ENCODE data around the gene FAM131C.

The FAM131C gene

DNA sequence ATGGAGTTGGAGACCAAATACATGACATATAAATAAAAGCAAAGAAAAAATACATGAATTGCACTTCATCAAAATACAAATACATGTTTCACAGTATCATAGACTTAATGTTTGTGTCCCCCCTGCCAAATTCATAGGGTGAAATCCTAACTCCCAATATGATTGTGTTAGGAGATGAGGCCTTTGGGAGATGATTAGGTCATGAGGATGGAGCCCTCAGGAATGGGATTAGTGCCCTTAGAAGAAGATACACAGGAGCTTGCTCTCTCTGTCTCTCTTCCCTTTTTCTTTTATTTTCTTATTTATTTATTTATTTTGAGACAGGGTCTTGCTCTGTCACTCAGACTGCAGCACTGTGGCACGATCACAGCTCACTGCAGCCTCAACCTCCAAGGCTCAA is 26.0 kb upstream of the FAM131C start:
- DNase-seq, result no peak

DNA sequence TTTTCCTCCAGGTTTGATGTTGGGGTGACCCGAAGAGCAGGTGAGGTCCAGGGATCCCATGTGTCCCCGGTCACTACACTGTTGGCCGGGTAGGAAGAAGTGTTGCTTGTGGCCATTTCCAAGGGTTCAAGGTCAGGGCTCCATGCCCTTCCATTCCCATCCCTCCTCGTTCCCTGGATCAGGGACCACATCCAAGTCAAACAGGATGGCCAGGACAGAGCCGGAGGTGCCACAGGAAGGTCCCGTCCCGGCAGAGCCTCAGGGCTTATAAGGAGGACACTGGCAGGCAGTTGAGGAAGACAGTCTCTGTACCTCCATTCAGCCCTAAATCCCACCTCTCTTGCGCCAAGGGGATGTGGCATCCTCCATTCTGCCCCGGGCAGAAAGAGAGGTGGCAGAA is 22.0 kb upstream of the FAM131C start:
- no peak for DNase-seq

DNA sequence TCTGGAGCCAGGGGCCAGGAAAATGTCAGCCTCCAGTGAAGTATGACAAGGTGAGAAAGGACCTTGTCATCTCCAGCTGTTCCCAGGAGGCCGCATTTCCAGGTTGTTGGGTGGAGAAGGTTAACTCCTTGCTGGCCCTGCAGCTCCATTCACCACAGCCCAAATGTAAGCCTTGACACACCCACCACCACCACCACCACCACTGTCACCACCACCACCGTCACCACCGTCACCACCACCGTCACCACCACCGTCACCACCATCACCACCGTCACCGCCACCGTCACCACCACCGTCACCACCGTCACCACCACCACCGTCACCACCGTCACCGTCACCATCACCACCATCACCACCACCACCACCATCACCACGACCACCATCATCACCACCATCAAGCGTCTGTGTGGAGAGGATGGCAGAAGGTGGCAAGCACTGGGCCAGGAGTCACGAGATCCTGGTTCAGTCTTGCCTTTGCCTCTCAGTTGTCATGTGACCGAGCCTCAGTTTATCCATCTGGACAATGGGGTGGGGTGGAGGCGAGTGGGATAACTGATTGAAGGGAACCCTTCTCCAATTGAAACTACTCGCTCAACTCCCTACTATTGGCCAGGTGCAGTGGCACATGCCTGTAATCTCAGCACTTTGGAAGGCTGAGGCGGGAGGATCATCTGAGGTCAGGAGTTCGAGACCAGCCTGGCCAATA is 21.2 kb upstream of the FAM131C start:
- no peak for DNase-seq

DNA sequence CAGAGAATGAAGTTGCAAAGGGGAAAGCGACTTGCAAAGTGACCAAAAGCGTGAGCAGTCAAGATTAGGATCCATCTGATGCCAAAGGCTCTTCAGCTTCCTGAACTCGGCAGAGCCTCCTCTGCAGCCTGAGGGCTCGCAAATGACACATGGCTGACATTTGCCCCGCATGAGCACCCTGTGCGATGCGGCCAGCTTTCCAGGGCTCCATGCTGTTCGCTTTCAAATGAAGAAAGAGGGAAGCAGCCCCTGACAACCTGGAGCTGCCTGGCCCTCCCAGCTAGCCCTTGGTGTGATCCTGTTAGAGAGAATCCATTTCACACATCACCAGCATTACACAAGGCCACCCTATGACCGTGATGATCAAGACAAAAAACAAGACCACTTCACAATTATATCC is 20.2 kb upstream of the FAM131C start:
- no peak for DNase-seq

DNA sequence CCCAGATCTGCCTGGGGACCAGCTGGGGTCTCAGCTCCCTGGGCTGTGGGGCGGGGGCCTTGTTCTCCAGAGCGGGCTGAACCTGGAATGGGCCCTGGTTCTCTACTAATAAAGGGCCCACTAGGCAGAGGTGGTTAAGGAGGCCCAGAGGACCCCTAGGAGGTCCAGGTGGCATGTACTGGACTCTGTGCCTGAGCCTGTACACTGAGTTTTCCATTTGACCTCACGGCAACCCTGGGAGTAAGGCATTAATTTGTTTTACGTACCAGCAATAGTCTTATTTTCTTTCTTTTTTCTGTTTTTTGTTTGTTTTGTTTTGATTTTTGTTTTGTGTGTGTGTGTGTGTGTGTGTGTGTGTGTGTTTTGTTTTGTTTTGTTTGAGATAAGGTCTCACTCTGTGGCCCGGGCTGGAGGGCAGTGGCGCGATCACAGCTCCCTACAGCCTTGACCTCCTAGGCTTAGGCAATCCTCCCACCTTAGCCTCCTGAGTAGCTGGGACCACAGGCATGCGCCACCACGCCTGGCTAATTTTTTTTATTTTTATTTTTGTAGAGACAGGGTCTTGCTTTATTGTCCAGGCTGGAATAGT is 19.6 kb upstream of the FAM131C start:
- no peak for DNase-seq

DNA sequence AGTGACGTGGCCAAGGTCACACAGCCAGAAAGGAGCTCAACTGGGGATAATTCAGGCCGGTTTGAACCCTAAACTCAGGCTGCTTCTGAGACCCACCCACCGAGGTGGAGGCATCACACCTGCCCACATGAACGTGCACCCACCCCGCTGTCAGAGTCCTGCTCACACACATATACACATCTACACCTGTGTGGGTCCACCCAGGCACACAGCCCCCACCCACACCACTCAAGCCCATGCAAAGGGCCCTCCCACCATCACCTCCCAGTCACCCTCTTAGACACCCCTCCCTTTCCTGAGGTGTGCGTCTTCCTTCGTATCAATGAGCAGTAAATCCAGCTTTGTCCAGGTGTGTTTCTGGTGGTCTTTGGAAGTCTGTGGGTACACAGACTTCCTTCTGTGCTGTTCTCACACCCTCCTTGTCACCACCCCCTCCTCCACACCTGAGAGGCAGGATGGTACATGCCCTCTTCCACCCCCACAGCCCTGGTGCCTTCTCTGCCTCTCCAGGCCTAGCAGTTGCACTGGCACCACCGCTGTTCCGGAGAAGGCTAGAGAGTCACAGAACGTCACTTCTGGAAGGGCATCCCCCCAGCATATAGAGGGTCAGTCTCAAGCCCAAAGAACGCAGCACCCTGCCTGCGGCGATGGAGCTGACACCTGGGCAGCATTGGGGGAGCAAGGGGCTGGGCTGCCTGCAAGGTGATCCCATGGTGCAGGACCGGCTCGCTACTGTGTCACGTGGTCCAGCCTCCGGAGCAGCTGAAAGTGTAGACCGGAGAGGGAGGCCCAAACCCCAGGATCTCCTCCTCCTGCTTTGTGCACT is 18.9 kb upstream of the FAM131C start:
- DNase-seq, result no peak

DNA sequence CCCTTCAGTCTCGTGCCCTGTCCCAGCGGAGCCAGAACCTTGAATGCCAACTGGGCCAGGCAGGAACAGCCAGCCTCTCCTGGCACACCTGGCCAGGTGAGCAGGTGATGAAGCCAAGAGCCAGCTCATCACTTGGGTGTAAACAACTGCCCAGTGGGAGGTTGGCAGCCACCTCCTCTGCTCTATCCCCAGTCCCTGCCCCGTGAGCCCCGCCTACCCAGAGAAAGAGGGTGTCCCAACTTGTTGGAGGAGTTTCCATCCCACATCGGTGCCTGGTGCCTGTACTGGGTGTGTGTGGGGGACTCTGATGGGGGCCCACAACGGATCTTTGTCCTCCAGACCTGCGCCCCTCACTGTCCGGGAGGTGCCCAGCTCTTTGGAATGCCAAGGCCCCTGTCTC is 17.8 kb upstream of the FAM131C start:
- DNase-seq, result no peak

DNA sequence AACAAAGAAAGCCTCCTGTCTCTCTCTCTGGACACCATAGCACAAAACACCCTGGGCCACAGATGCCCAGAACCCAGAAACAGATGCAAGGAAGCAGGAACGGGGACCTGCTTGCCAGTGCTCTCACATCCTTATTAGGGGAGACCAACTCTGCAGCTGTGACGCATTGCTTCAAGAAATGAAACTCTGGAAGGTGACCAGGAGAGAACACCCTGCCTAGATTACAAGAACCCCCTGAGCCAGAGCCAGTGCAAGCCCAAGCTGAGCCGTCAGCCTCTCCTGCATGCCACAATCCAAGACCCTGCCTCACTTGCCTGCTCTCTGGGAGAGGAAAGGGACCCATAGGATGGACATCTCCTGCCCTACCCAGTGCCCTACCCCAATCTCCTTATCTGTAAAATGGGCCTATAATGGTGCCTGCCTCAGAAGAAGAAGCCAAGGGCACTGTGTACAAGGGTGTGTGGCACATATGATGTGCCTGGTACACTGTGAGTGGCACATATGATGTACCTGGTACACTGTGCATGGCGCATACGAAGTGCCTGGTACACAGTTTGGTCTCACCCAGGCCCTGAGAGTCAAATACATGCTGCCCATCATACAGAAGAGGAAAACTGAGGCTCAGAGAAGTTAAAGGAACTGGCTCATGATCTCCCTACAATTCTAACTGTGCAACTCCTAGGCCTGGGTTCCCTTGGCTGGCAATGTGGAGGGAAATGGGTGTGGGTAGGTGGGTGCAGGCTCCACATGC is 16.8 kb upstream of the FAM131C start:
- DNase-seq, result no peak

DNA sequence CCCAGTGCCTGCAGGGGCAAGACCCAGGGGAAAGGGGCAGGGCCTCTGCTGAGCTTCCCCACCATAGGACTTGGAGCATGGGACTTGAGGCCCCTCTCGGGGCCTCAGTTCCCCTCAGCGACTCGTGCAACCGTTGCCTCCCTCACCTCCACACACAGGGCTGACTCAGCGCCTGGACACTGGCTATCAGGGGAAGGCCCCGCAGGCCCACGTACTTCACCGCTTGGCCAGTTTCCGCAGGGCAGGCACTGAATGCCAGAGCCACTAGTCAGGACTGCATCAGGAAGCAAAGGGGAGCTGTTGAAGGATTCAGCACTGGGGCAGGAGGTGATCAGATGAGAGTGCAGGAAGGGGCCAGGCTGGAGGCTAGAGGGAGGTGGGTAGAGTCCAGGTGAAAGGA is 15.5 kb upstream of the FAM131C start:
- DNase-seq, result no peak

DNA sequence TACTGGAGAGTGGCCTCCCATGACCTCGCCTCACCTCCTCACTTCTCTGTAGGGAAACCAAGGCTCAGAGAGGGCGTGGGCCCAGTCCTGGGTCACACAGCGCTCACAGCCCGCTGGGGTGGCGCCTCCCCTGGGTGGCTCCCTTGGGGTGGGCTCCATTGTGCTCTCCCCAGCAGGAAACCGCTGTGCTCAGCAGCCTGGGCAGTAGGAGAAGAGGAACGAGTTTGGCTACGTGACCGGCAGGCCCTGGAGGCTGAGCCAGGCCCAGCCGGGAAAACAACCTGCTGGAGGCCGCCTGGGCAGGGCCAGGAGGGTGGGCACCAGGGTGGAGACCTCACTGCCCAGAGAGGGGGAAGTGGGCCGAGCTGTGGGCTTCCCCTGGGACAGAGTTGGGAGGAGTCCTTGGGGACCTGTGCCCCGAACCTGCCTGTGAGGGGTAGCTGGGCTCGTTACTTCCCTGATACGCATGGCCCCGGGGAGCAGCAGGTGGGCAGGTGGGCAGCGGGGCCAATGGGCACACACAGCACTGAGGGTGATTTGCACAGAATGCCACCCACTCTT is 15.0 kb upstream of the FAM131C start:
- DNase-seq, result no peak

DNA sequence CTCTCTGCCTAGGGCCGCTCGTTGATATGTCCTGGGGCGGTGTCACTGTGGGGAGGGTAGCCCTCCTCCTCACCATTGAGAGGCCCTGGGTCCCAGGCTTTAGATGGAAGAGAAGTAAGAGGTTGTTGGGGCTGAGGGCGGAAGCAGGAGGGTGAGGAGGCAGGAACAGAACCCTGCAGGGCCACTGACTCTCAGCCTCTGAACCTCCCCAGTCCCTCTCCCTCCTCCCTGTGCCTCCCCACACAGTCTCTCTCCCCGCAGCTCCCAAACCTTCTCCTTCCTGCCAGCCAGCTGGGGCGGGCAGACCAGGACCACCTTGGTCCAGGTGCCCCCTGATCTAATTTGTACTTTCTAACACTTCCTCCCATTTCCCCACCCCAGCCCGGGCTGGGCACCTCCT is 14.3 kb upstream of the FAM131C start:
- no peak for DNase-seq

DNA sequence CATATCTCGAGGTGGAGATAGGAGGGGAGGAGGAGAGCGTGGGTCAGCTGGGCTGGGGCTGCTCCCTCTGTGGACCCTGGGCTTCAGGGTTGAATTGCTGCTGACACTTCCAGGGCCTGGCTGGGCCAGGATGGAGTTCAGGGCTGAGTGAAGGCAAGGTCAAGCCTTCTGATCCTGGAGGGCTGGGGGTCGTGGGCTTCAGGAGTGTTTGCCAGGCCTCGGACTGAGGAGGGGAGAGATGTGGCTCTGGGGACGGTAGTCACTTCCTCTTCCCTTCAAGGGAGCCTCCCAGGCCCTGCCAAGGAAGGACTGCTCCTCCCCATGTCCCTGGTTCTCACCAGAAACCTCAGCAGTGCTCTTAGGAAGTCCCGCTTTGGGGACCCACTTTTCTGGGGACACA is 12.1 kb upstream of the FAM131C start:
- DNase-seq, result peak; percentile 8 to 19

DNA sequence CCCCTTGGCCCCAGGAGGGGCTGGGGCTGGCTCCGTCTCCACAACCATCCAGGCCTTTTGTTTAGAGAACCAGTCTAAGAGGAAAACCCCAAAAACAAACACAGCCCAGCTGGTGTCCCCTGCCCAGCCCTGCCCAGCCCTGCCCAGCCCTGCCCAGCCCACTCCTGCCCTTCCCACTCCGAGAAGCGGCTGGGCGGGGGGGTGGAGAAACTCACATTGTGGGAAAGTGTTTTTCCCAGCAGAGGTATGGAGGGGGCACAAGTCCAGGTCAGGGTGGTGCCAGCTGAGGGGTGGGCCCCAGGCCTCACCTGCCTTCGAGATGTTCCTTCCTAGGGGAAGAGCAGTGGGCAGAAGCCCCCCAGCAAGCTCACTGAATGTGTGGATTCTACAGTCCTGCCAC is 10.0 kb upstream of the FAM131C start:
- DNase-seq, result no peak

DNA sequence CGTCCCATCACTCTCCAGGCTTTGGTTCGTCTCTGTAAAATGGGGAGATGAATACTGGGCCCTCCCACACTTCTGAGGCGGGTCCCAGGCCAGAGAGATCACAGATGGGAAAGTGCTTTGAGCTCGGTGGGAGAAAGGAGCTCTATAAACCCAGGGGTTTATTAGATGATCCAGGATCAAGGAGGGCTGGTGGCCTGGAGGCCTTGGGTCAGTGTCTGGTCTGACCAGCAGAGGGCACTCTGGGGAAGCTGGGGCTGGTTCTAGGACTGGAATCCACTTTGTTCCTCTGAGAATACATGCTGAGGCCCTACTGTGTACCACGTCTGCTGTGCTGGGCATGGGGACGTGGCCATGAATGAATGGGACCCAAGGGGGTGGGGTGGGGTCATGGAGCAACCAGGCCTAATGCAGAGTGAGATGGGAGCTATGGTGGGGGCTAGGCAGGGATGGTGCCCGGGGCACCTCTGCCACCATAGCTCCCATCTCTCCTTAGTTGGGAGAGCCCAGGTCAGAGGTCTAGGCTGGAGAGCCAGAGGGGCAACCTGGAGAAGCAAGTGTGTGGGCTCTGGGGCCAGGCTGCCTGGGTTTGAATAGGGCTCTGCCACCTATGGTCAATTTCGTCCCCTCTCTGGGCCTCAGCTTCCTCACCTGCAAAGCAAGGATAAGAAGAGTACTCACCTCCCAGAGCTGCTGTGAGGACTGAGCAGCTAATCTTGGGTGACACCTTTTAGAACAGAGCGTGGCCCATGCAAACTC is 9.0 kb upstream of the FAM131C start:
- DNase-seq, result peak; percentile 72

DNA sequence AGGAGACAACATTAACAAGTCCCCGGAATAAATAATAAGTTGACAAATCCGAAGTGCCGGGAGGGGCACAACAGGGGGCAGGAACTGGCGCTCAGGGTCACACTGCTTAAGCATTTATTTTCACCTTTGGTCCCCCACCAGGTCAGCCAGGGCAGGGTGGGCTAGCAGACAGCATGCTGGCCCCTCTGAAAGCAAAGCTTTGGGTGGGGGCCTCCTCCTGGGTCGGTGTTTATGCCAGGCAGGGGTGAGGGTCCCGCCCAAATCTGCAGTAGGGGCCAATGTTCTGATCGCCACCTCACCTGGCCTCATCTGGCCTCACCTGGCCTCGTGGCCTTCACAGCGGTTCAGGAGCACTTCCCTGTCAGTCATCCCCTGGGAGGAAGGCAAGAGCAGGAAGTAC is 8.2 kb upstream of the FAM131C start:
- DNase-seq, result no peak

DNA sequence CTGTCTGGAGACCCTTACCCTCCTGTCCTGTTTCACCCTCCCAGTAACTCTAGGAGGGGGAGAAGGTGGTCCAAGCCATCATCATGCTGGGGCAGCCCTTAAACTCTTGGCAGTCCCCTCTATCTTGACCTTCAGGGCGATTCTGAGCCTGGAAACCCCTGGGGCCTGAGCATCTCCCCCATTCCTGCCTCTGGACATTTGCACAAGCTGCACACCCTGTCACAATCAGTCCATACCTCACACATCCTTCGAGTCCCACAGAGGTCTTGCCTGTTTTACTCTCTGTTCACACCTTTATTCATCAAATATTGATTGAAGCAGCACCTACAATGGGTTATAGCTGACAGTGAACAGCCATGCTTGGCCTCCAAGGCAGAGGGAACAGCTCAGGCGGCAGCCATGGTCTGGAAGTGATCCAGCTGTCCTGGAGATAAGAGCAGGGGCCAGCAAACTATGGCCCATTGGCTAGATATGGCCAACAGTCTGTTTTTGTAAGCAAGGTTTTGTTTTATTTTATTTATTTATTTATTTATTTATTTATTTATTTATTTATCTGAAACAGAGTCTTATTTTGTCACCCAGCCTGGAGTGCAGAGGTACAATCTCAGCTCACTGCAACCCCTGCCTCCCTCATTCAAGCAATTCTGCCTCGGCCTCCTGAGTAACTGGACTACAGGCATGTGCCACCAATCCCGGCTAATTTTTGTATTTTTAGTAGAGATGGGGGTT is 7.1 kb upstream of the FAM131C start:
- no peak for DNase-seq

DNA sequence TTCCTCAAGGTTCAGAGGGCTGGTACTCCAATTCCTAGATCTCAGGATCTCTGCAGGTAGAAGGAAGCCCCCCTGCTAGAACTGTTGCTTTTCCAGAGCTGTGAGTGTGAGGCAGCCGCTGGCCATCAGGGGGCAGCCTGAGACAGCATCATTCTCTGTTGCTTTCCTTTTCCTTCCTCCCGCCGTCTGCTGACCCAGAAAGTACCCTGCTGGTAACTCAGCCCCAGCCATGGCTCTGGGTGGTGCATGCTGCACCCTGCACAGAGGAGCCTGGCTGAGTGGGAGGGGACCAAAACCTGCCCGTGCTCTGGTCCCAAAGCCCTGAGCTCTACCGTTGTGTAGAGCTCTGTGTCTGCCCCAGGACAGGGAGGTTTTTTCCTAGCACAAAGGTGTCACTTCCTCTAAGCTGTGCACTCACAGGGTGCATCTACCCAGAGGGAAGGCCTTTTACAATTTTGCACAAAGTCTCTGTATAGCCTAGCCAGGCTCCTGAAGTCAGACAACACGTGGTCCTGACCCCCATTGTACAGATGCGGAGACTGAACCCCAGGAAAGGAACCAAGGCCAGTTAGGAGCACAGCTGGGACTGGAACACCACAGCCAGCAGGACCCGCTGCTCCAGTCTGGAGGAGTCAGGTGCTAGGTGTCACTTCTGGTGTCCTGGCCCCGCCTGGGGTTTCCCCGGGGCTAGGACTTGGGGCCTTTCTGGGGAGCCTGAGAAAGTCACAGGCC is 5.6 kb upstream of the FAM131C start:
- DNase-seq, result peak; percentile 52 to 53

DNA sequence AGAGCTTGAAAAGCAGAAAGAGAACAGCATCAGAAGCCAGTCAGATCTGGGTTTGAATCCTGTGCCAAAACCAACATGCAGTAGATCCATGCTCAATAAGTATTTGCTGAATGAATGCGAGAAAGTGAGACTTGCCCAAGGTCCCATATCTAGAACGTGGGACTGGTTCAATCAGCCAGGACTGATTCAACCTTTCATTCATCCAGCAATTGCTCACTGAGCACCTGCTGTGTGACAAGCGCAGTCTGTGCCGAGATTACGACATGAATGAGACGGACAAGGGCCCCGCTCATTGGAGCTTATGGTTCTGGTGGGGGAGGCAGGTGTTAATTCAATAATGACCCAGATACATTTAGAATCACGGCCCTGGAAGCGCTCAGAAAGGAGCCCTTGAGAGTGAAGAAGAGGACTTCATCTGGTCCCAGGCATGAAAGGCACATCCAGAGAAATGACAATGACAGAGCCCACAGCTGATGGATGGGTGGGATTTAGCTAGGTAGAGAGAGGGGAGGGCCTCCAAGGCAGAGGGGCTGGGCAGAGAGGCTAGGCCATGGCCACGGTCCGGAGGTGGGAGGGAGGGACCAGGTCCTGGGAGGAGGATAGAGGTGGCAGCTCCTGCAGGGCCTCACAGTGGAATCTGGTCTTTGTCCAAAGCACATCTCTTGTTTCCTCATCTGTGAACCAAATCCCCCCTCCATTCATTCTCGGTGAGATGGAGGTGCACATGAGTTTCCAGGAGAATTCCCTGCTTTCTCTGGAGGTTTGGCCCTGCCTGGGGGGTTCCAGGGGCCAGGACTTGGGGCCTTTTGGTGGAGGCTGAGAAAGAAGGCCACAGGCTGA is 4.2 kb upstream of the FAM131C start:
- DNase-seq, result no peak

DNA sequence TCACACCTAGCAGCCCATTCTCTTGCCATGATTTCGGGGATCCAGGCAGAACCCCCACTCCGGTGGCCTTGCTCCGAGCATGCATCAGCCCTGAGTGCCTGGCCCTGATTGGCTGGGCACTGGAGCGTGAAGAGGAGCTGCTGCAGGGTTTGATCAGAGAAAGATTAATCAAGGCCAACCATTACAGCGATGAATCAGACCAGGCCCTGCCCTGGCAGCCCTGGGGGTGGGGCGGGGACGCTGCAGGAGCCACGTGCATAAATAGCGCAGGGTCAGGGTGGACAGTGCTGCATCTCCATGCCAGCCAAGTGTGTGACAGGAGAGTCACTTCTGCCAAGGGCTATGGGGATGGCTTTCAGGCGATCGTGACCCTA is 3.4 kb upstream of the FAM131C start:
- DNase-seq, result no peak
